GM06990 (cell line): ENCODE results near the gene ARID4B.

Experiments used
- DNase-seq: peaks from one replicate; pipeline ENCODE4 v3.0.0-alpha.2; 2011; ENCODE audit not compliant: insufficient read length; ENCODE audit errors: extremely low read depth
- H3K27me3 ChIP-seq: replicated peaks from 2 replicates; pipeline ENCODE4 v1.6.0; 2011; ENCODE audit warnings: low read length; ENCODE audit not compliant: control insufficient read depth, insufficient read depth
- H3K36me3 ChIP-seq: 2 replicates; pipeline ENCODE4 v1.5.1; 2011; ENCODE audit warnings: low read length; ENCODE audit not compliant: control insufficient read depth, insufficient read depth
- H3K4me3 ChIP-seq: replicated peaks from 2 replicates; pipeline ENCODE4 v1.5.1; 2011; ENCODE audit warnings: low read depth, mild to moderate bottlenecking, control low read depth, low read length
- TF ChIP-seq, protein P1 (sequence below): IDR thresholded peaks from 2 replicates; pipeline ENCODE4 v1.5.1; 2011; ENCODE audit warnings: low read length, control low read depth, mild to moderate bottlenecking, inconsistent platforms; ENCODE audit not compliant: insufficient read depth, poor library complexity, severe bottlenecking

Gene ARID4B

DNA sequence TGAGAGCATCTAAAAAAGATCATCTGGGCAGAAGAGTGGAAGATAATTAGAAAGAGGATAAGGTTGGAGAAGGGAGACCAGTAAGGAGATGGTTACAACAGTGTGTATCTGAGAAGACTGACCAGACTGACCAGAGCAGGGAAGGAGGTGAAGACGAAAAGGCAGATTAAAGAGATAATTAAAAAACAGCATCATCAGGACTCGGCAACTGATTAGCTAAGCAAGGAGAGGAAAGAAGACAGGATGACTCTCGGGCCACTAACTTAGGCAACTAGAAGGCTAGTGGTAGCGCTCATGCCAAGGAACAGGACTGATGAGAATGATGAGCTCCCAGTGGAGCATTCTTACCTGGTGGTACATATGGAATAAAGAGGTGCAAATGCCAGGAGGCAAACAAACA is 170.8 kb downstream of the ARID4B start:
- TF ChIP-seq, protein P1, sequence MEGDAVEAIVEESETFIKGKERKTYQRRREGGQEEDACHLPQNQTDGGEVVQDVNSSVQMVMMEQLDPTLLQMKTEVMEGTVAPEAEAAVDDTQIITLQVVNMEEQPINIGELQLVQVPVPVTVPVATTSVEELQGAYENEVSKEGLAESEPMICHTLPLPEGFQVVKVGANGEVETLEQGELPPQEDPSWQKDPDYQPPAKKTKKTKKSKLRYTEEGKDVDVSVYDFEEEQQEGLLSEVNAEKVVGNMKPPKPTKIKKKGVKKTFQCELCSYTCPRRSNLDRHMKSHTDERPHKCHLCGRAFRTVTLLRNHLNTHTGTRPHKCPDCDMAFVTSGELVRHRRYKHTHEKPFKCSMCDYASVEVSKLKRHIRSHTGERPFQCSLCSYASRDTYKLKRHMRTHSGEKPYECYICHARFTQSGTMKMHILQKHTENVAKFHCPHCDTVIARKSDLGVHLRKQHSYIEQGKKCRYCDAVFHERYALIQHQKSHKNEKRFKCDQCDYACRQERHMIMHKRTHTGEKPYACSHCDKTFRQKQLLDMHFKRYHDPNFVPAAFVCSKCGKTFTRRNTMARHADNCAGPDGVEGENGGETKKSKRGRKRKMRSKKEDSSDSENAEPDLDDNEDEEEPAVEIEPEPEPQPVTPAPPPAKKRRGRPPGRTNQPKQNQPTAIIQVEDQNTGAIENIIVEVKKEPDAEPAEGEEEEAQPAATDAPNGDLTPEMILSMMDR, result no peak
- no peaks in the 10 kb centered on the region for H3K27me3 ChIP-seq
- peaks cover 17% of the 10 kb centered on the region for H3K36me3 ChIP-seq
- H3K4me3 ChIP-seq, result no peak overlapping the region
- no peak for DNase-seq

DNA sequence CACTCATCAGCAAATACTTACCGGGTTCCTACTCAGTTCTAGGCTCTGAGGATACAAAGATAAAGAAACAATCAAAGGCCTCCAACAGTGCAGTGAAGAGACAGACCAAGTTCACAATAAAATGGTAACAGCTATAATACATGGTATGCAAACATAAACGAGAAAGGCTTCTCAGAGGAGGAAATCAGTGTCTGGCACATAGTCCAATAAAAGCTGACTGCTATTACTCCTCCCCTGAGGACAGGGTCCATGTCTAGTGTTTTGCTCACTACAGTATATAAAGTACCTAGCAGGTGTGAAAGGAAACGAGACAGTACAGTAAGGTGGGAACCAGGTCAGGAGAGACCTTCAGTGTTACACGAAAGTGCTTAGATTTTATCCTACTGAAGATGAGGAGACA is 171.2 kb downstream of the ARID4B start:
- no peaks in the 10 kb centered on the region for H3K27me3 ChIP-seq
- peaks cover 17% of the 10 kb centered on the region for H3K36me3 ChIP-seq
- DNase-seq, result no peak
- H3K4me3 ChIP-seq, result no peak overlapping the region
- TF ChIP-seq, protein P1, result no peak

GRCh38 chr1:235156265-235156664 is 171.7 kb downstream of the ARID4B start:
- TF ChIP-seq, protein P1, result no peak
- no peaks in the 10 kb centered on the region for H3K27me3 ChIP-seq
- peaks cover 19% of the 10 kb centered on the region for H3K36me3 ChIP-seq
- no peak overlapping the region for H3K4me3 ChIP-seq
- DNase-seq, result no peak

- Histone ChIP-seq H3K4me3 (no peak overlapping the region), H3K36me3 (peaks cover 15% of the 10 kb centered on the region), H3K27me3 (no peaks in the 10 kb centered on the region)
- TF ChIP-seq, protein P1, result no peak
- no peak for DNase-seq
Measured at GRCh38 chr1:235152235-235152634, 175.7 kb downstream of the ARID4B start.

DNA sequence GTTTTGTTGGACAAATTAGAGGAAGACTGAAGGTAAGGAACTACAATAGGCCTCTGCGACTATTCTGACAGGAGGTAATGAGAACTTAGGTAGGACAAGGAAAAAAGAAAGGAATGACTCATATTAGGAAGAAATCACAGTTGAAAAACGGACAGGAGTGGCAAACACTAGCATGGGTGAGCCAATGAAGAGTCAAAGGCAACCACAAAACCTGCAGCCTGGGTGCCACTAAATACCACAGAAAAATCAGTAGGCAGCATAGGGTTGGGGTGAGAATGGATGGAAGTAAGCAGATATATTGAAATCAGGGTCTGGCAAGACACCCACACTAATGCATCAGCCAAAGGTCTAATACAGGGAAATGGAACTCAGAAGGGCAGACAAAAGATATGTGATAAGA is 176.9 kb downstream of the ARID4B start:
- peaks cover 9% of the 10 kb centered on the region for H3K36me3 ChIP-seq
- H3K4me3 ChIP-seq, result no peak overlapping the region
- TF ChIP-seq, protein P1, result no peak
- no peak for DNase-seq
- H3K27me3 ChIP-seq, result no peaks in the 10 kb centered on the region

GRCh38 chr1:235149824-235150223 is 178.2 kb downstream of the ARID4B start:
- DNase-seq, result no peak
- Histone ChIP-seq H3K36me3 (peaks cover 13% of the 10 kb centered on the region), H3K27me3 (no peaks in the 10 kb centered on the region), H3K4me3 (no peak overlapping the region)
- TF ChIP-seq, protein P1, result no peak
